Mesenchymal stem cell (in vitro differentiated cells and primary cell): Measurements from ENCODE around the gene UNK.

Experiments used
- DNase-seq: peaks from one replicate; pipeline ENCODE4 v3.0.0-alpha.2; 2013
- H2AFZ ChIP-seq: one replicate; pipeline ENCODE4 v1.6.1; 2013; ENCODE audit warnings: low read depth, mild to moderate bottlenecking, control low read depth, inconsistent platforms, low read length, moderate library complexity
- H2AK5ac ChIP-seq: 2 replicates; pipeline ENCODE4 v1.6.1; 2013; ENCODE audit warnings: low read length, moderate library complexity, mild to moderate bottlenecking, inconsistent platforms; ENCODE audit not compliant: severe bottlenecking
- H2BK120ac ChIP-seq: one replicate; pipeline ENCODE4 v1.6.1; 2013; ENCODE audit warnings: low read depth, mild to moderate bottlenecking, inconsistent platforms, low read length, moderate library complexity
- H2BK12ac ChIP-seq, 2 experiments: one replicate each; pipeline ENCODE4 v1.6.1; 2013; ENCODE audit warnings: inconsistent platforms in 2 of 2, low read length in 2 of 2, mild to moderate bottlenecking in 2 of 2, moderate library complexity in 2 of 2, control low read depth in 1 of 2
- H2BK15ac ChIP-seq: one replicate; pipeline ENCODE4 v1.6.1; 2013; ENCODE audit warnings: mild to moderate bottlenecking, low read depth, inconsistent platforms; ENCODE audit not compliant: poor library complexity, severe bottlenecking
- H2BK5ac ChIP-seq: 2 replicates; pipeline ENCODE4 v1.6.1; 2013; ENCODE audit warnings: low read depth, mild to moderate bottlenecking, low read length, control low read depth, inconsistent platforms; ENCODE audit not compliant: poor library complexity, severe bottlenecking
- H3K14ac ChIP-seq, 2 experiments: one replicate each; pipeline ENCODE4 v1.6.1; 2013; ENCODE audit warnings: inconsistent platforms in 2 of 2, low read length in 2 of 2, control low read depth in 1 of 2, mild to moderate bottlenecking in 1 of 2, moderate library complexity in 1 of 2
- H3K18ac ChIP-seq, 2 experiments: one replicate each; pipeline ENCODE4 v1.6.1; 2013; ENCODE audit warnings: inconsistent platforms in 2 of 2, low read length in 2 of 2, control low read depth in 1 of 2, low read depth in 1 of 2, mild to moderate bottlenecking in 1 of 2
- H3K23ac ChIP-seq, 2 experiments: one replicate each; pipeline ENCODE4 v1.6.1; 2013; ENCODE audit warnings: inconsistent platforms in 2 of 2, low read length in 2 of 2, mild to moderate bottlenecking in 2 of 2, moderate library complexity in 2 of 2, control low read depth in 1 of 2
- H3K27ac ChIP-seq: 2 replicates; pipeline ENCODE4 v1.5.1; 2013; ENCODE audit warnings: mild to moderate bottlenecking, moderate library complexity, low read length, control low read depth, inconsistent platforms; ENCODE audit not compliant: poor library complexity, severe bottlenecking
- H3K27me3 ChIP-seq, 2 experiments: 2 replicates each; pipeline versions ENCODE4 v1.6.1 to v1.7.0; 2013; ENCODE audit warnings: low read length in 2 of 2, mild to moderate bottlenecking in 2 of 2, moderate library complexity in 2 of 2, control low read depth in 1 of 2, inconsistent platforms in 1 of 2; ENCODE audit not compliant: control insufficient read depth in 1 of 2, insufficient read depth in 1 of 2
- H3K36me3 ChIP-seq, 2 experiments: 2 replicates each; pipeline versions ENCODE4 v1.6.1 to v1.7.0; 2013; ENCODE audit warnings: low read length in 2 of 2, control low read depth in 1 of 2, inconsistent platforms in 1 of 2, low read depth in 1 of 2, mild to moderate bottlenecking in 1 of 2; ENCODE audit not compliant: insufficient read depth in 2 of 2, control insufficient read depth in 1 of 2
- H3K4ac ChIP-seq, 2 experiments: one replicate each; pipeline ENCODE4 v1.6.1; 2013; ENCODE audit warnings: inconsistent platforms in 2 of 2, low read length in 2 of 2, mild to moderate bottlenecking in 2 of 2, moderate library complexity in 2 of 2, control low read depth in 1 of 2, low read depth in 1 of 2
- H3K4me1 ChIP-seq: 2 replicates; pipeline ENCODE4 v1.6.1; 2013; ENCODE audit warnings: low read depth, low read length, control low read depth; ENCODE audit not compliant: control insufficient read depth, insufficient read depth
- H3K4me2 ChIP-seq: 2 replicates; pipeline ENCODE4 v1.6.1; 2013; ENCODE audit warnings: low read length, mild to moderate bottlenecking, inconsistent platforms; ENCODE audit not compliant: poor library complexity, severe bottlenecking
- H3K4me3 ChIP-seq, 2 experiments: 2 replicates each; pipeline versions ENCODE4 v1.5.1 to v1.7.0; 2013; ENCODE audit warnings: low read length in 2 of 2, mild to moderate bottlenecking in 2 of 2, control low read depth in 1 of 2, low read depth in 1 of 2; ENCODE audit not compliant: insufficient read depth in 1 of 2
- H3K79me1 ChIP-seq: replicated peaks from 2 replicates; pipeline ENCODE4 v1.6.1; 2013; ENCODE audit warnings: mild to moderate bottlenecking, control low read depth, low read length, inconsistent platforms; ENCODE audit not compliant: poor library complexity, severe bottlenecking
- H3K9ac ChIP-seq: 2 replicates; pipeline ENCODE4 v1.7.0; 2013; ENCODE audit warnings: mild to moderate bottlenecking, low read length, moderate library complexity
- H3K9me3 ChIP-seq: 2 replicates; pipeline ENCODE4 v1.7.0; 2013; ENCODE audit warnings: mild to moderate bottlenecking, low read length; ENCODE audit not compliant: control insufficient read depth
- H4K8ac ChIP-seq: one replicate; pipeline ENCODE4 v1.6.1; 2013; ENCODE audit warnings: inconsistent platforms, mild to moderate bottlenecking, low read length, moderate library complexity
- H4K91ac ChIP-seq: one replicate; pipeline ENCODE4 v1.6.1; 2013; ENCODE audit warnings: mild to moderate bottlenecking, low read length, inconsistent platforms
- WGBS: methylation state at CpG from one replicate; pipeline ENCODE4 v1.1.7; 2013; ENCODE audit warnings: mixed read lengths; 5-methylcytosine and 5-hydroxymethylcytosine counted together

UNK gene

GRCh38 chr17:75845058-75845711, 60.6 kb downstream of the UNK start:
- no peak overlapping the region for H3K27ac ChIP-seq
- peak overlapping the region in 1 of 2 experiments; percentile 84 for H3K14ac ChIP-seq
- H3K23ac ChIP-seq, result no peak overlapping the region
- H3K18ac ChIP-seq, result peak overlapping the region; percentile 52 to 55
- H4K8ac ChIP-seq, result peak overlapping the region; percentile 83
- no peak overlapping the region for H2BK120ac ChIP-seq
- H3K4ac ChIP-seq, result peak overlapping the region; percentile 35 to 44
- peaks cover 15% of the 10 kb centered on the region for H3K79me1 ChIP-seq
- peaks cover 47 to 49% of the 10 kb centered on the region in 2 experiments for H3K36me3 ChIP-seq
- H2BK5ac ChIP-seq, result no peak overlapping the region
- peak overlapping the region; percentile 6 for H3K9ac ChIP-seq
- H2BK15ac ChIP-seq, result no peak overlapping the region
- H2AK5ac ChIP-seq, result peak overlapping the region; percentile 85
- peak overlapping the region in 1 of 2 experiments; percentile 37 for H2BK12ac ChIP-seq
- no peaks in the 10 kb centered on the region for H3K27me3 ChIP-seq
- peaks cover 22% of the 10 kb centered on the region for H3K4me1 ChIP-seq
- peak overlapping the region; percentile 70 for H4K91ac ChIP-seq
- no peak overlapping the region for H2AFZ ChIP-seq
- no peaks in the 10 kb centered on the region for H3K9me3 ChIP-seq
- peak; percentile 76 for DNase-seq
- no peak overlapping the region for H3K4me3 ChIP-seq
- 66% methylated on average over 21 of the region's 21 CpGs for WGBS
- no peak overlapping the region for H3K4me2 ChIP-seq

GRCh38 chr17:75845933-75846691, 61.5 kb downstream of the UNK start:
- no peak overlapping the region for H3K14ac ChIP-seq
- H2BK5ac ChIP-seq, result no peak overlapping the region
- peak overlapping the region in 1 of 2 experiments; percentile 48 for H3K18ac ChIP-seq
- peak overlapping the region; percentile 27 for H3K27ac ChIP-seq
- no peaks in the 10 kb centered on the region for H3K27me3 ChIP-seq
- no peak overlapping the region for H3K4me3 ChIP-seq
- H3K9me3 ChIP-seq, result no peaks in the 10 kb centered on the region
- DNase-seq, result no peak
- no peak overlapping the region for H2BK12ac ChIP-seq
- H2BK15ac ChIP-seq, result no peak overlapping the region
- H3K4ac ChIP-seq, result no peak overlapping the region
- H3K36me3 ChIP-seq, result peaks cover 56% of the 10 kb centered on the region in 2 experiments
- H3K4me2 ChIP-seq, result no peak overlapping the region
- whole genome bisulfite sequencing, result 88% methylated on average over 22 of the region's 22 CpGs
- peak overlapping the region; percentile 60 for H2AK5ac ChIP-seq
- H3K79me1 ChIP-seq, result peaks cover 17% of the 10 kb centered on the region
- peak overlapping the region; percentile 79 for H4K8ac ChIP-seq
- no peak overlapping the region for H3K23ac ChIP-seq
- no peak overlapping the region for H2AFZ ChIP-seq
- H4K91ac ChIP-seq, result peak overlapping the region; percentile 47
- no peak overlapping the region for H2BK120ac ChIP-seq
- H3K4me1 ChIP-seq, result peaks cover 22% of the 10 kb centered on the region
- H3K9ac ChIP-seq, result no peak overlapping the region

- H2BK5ac ChIP-seq, result no peak overlapping the region
- H3K36me3 ChIP-seq, result peaks cover 62% of the 10 kb centered on the region in 2 experiments
- H4K8ac ChIP-seq, result no peak overlapping the region
- H3K79me1 ChIP-seq, result peaks cover 17% of the 10 kb centered on the region
- no peak overlapping the region for H3K23ac ChIP-seq
- no peak overlapping the region for H3K18ac ChIP-seq
- no peak overlapping the region for H4K91ac ChIP-seq
- no peak for DNase-seq
- no peaks in the 10 kb centered on the region for H3K9me3 ChIP-seq
- no peak overlapping the region for H2BK12ac ChIP-seq
- H3K4me3 ChIP-seq, result no peak overlapping the region
- H3K4ac ChIP-seq, result no peak overlapping the region
- no peaks in the 10 kb centered on the region for H3K27me3 ChIP-seq
- peaks cover 28% of the 10 kb centered on the region for H3K4me1 ChIP-seq
- H2BK15ac ChIP-seq, result no peak overlapping the region
- no peak overlapping the region for H2AFZ ChIP-seq
- H2BK120ac ChIP-seq, result no peak overlapping the region
- H3K4me2 ChIP-seq, result no peak overlapping the region
- no peak overlapping the region for H3K9ac ChIP-seq
- no peak overlapping the region for H3K27ac ChIP-seq
- 97% methylated on average over 34 of the region's 34 CpGs for WGBS
- H3K14ac ChIP-seq, result no peak overlapping the region
- H2AK5ac ChIP-seq, result no peak overlapping the region
Measured at GRCh38 chr17:75846692-75847613, 62.3 kb downstream of the UNK start.
